ENCODE results near the gene ADORA1. TPM values are rescaled to one million over a fixed set of nuclear protein-coding genes. Genes with fewer than 3 reads are reported as not detected.

The ADORA1 gene
- total RNA-seq, 1 donor = 0.72 TPM

DNA sequence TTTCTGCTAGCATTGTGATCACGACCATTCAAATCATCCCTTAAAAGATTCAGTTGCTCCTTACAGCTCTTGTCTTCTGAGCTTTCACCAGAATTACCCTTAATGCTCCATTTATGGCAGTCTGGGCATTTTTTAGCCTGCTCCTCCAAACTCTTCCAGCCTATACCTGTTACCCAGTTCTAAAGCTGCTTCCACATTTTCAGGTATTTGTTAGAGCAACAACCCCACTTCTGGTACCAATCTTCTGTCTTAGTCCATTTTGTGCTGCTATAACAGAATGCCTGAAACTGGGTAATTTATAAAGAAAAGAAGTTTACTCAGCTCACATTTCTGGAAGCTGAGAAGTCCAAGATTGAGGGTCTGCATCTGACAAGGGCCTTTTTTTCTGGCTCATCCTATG, 30.9 kb downstream of the ADORA1 start:
- no peak overlapping the region for H3K4me3 ChIP-seq (ENCODE audit: low read depth, low read length)
- DNase-seq (ENCODE audit: low read depth) = no peak
- TF ChIP-seq, protein P1, sequence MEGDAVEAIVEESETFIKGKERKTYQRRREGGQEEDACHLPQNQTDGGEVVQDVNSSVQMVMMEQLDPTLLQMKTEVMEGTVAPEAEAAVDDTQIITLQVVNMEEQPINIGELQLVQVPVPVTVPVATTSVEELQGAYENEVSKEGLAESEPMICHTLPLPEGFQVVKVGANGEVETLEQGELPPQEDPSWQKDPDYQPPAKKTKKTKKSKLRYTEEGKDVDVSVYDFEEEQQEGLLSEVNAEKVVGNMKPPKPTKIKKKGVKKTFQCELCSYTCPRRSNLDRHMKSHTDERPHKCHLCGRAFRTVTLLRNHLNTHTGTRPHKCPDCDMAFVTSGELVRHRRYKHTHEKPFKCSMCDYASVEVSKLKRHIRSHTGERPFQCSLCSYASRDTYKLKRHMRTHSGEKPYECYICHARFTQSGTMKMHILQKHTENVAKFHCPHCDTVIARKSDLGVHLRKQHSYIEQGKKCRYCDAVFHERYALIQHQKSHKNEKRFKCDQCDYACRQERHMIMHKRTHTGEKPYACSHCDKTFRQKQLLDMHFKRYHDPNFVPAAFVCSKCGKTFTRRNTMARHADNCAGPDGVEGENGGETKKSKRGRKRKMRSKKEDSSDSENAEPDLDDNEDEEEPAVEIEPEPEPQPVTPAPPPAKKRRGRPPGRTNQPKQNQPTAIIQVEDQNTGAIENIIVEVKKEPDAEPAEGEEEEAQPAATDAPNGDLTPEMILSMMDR (IDR thresholded peaks at IDR 0.05; ENCODE audit: insufficient read depth, low read length) = no peak

DNA sequence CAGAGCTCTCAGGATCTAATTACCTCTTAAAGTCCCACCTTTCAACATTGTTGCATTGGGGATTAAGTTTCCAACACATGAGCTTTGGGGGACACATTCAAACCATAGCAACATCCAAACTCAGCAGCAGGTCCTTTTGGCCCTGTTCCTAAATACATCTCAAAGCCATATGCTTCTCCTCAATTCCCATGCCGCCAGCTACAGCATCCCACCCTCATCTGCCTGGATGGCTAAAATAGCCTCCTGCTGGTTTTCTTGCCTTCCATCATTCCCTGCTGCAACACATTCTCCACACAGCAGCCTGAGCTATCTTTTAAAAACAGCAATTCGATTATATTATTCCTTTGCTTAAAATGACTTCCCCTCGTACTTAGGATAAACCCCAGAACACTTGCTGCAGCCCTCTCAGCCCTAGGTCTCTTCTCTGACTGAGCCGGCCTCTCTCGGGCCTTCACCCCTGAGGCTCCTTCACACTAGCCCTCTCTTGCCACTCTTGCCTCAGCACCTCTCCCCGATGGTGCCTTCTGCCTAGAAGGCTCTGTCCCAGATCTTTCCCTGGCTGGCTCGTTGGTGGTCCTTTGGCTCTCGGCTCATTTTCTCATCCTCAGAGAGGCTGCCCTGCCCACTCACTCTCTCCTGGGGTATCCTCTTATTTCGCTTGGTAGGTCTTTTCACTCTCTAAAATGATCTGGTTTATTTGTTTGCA, 31.6 kb downstream of the ADORA1 start:
- DNase-seq (ENCODE audit: low read depth) = no peak
- no peak overlapping the region for H3K4me3 ChIP-seq (ENCODE audit: low read depth, low read length)
- TF ChIP-seq, protein P1 (IDR thresholded peaks at IDR 0.05; ENCODE audit: insufficient read depth, low read length) = no peak

DNA sequence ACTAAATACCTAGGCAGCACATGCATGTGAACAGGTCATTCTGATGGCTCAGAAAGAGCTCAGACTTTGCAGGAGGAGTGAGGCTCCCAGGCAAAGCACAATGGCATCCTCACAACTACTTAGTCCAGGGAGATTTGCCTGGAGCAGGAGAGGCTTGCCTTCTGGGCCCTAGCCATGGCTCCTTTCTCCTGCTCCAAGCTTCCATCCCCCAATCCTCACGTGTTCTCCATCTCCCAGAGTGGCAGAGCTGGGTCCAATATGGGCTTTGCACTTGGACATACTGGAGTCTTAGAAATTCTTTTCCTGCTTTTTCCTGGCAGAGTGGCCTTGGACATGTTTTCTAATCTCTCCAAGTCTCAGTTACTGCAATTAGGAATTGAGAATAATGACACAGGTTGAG, 32.3 kb downstream of the ADORA1 start:
- no peak for DNase-seq (ENCODE audit: low read depth)
- TF ChIP-seq, protein P1 (IDR thresholded peaks at IDR 0.05; ENCODE audit: insufficient read depth, low read length) = no peak
- H3K4me3 ChIP-seq (ENCODE audit: low read depth, low read length) = no peak overlapping the region

DNA sequence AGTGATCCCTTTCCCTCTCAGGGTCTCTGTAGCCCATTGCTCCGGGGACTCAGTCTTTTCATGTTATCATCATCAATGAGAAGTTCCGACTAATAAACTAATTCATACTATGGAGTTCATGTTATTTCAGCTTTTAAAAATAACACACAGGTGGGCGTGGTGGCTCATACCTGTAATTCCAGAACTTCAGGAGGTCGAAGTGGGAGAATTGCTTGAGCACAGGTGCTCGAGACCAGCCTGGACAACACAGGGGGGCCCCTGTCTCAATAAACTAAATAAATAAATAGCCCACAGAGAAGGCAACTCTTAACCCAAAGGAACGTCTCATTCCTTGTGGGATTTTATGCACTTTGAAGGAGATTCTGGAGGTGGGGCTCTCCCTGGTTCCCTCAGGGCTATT, 33.6 kb downstream of the ADORA1 start:
- no peak for DNase-seq (ENCODE audit: low read depth)
- TF ChIP-seq, protein P1 (IDR thresholded peaks at IDR 0.05; ENCODE audit: insufficient read depth, low read length) = no peak
- H3K4me3 ChIP-seq (ENCODE audit: low read depth, low read length) = no peak overlapping the region

DNA sequence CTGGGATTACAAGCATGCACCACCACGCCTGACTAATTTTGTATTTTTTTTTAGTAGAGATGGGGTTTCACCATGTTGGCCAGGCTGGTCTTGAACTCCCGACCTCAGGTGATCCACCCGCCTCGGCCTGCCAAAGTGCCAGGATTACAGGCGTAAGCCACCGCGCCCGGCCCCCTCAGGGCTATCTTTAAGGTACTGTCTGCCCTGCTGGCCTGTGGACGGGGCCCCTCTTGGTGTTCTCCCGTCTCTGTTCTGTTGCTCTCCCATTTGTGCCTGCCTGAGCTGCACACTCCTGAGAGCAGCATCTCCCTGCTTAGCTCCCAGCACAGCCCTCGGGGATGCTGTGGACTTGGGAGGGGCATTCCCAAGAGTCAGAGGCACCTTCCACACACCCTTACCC, 34.2 kb downstream of the ADORA1 start:
- TF ChIP-seq, protein P1 (IDR thresholded peaks at IDR 0.05; ENCODE audit: insufficient read depth, low read length) = no peak

DNA sequence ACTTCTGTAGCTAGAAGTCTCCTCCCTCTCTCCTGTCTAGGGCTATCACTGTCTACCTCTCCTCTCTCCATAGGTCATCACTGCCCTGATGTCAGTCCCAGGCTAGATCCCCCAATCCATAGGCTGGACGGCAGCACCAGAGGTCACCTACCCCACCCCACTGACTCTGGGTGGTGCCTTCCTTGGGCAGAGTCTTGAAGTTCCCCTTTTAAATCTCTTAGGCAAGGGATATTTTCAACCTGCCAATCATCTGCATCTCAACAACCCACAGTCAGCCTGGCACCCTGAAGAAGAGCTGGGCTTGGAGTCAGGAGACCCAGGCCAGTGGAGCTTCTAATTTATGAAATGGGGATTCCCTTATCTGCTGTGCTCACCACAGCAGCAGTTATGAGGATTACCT, 34.9 kb downstream of the ADORA1 start:
- no peak overlapping the region for H3K4me3 ChIP-seq (ENCODE audit: low read depth, low read length)
- no peak for DNase-seq (ENCODE audit: low read depth)
- TF ChIP-seq, protein P1 (IDR thresholded peaks at IDR 0.05; ENCODE audit: insufficient read depth, low read length) = no peak

More for the DNA sequence above, 34.2 kb downstream of the ADORA1 start:
- no peak overlapping the region for H3K4me3 ChIP-seq (ENCODE audit: low read depth, low read length)
- DNase-seq (ENCODE audit: low read depth) = no peak
